GM20431 (cell line): ENCODE results near the gene KCNAB1.
"Not testable (repeated sequence)": the region's sequence is repeated elsewhere in the genome, so short reads cannot be mapped to it uniquely, and the experiment has no call there.

Experiments used
- in situ Hi-C: fragments of 300-500 bp; cut with MseI, MboI; formaldehyde crosslinking; loops from one replicate; pipeline ENCODE4 v1.15.0; 2020; ENCODE audit warnings: low sequenced_read_pairs; ENCODE audit not compliant: unreplicated experiment

The KCNAB1 gene

GRCh38 chr3:156120528-156121251, at the start of gene KCNAB1:
KCNAB1 (plus strand) TSS chr3:156120578.
- in situ Hi-C loops, result no loop called here

GRCh38 chr3:156071031-156071430, 49.3 kb upstream of the KCNAB1 start:
- in situ Hi-C loops, result no loop called here

- in situ Hi-C loops, result not testable (repeated sequence)
Measured at GRCh38 chr3:156072950-156073657, 47.3 kb upstream of the KCNAB1 start.

- in situ Hi-C loops, result no loop called here
Measured at GRCh38 chr3:156090126-156090525, 30.3 kb upstream of the KCNAB1 start.

- in situ Hi-C loops, result no loop called here
Measured at GRCh38 chr3:156093964-156094363, 26.4 kb upstream of the KCNAB1 start.

GRCh38 chr3:156094391-156094790, 26.0 kb upstream of the KCNAB1 start:
- in situ Hi-C loops, result no loop called here

- in situ Hi-C loops, result not testable (repeated sequence)
Measured at GRCh38 chr3:156095652-156096051, 24.7 kb upstream of the KCNAB1 start.

- in situ Hi-C loops, result no loop called here
Measured at GRCh38 chr3:156098437-156099035, 21.8 kb upstream of the KCNAB1 start.

GRCh38 chr3:156099348-156099747, 21.0 kb upstream of the KCNAB1 start:
- in situ Hi-C loops, result not testable (repeated sequence)

GRCh38 chr3:156099984-156100383, 20.4 kb upstream of the KCNAB1 start:
- in situ Hi-C loops, result not testable (repeated sequence)

GRCh38 chr3:156102267-156102931, 18.0 kb upstream of the KCNAB1 start:
- in situ Hi-C loops, result no loop called here

GRCh38 chr3:156106721-156107373, 13.5 kb upstream of the KCNAB1 start:
- in situ Hi-C loops, result no loop called here

- in situ Hi-C loops, result no loop called here
Measured at GRCh38 chr3:156107504-156107903, 12.9 kb upstream of the KCNAB1 start.

- in situ Hi-C loops, result no loop called here
Measured at GRCh38 chr3:156108616-156109015, 11.8 kb upstream of the KCNAB1 start.

GRCh38 chr3:156109989-156110388, 10.4 kb upstream of the KCNAB1 start:
- in situ Hi-C loops, result no loop called here

- in situ Hi-C loops, result no loop called here
Measured at GRCh38 chr3:156126467-156126866, 6.1 kb downstream of the KCNAB1 start.

- in situ Hi-C loops, result no loop called here
Measured at GRCh38 chr3:156131241-156131640, 10.9 kb downstream of the KCNAB1 start.

GRCh38 chr3:156131799-156132198, 11.4 kb downstream of the KCNAB1 start:
- in situ Hi-C loops, result no loop called here

- in situ Hi-C loops, result no loop called here
Measured at GRCh38 chr3:156132313-156132712, 11.9 kb downstream of the KCNAB1 start.

- in situ Hi-C loops, result no loop called here
Measured at GRCh38 chr3:156133076-156133475, 12.7 kb downstream of the KCNAB1 start.
